NCI-H1694 treated with DMSO at 0.1 percent for 48 hours (cell line): ENCODE measurements around the gene RYK.
"Not testable (repeated sequence)": the region's sequence is repeated elsewhere in the genome, so short reads cannot be mapped to it uniquely, and the experiment has no call there.

Experiments used
- DNase-seq: peaks from one replicate; lab custom pipeline; 2025; lab: John Stamatoyannopoulos, UW

Gene RYK

GRCh38 chr3:134253475-134254226 is 3.0 kb upstream of the RYK start:
- no peak for DNase-seq

GRCh38 chr3:134252766-134253165 is 2.1 kb upstream of the RYK start:
- no peak for DNase-seq

GRCh38 chr3:134251731-134252391 is 1.2 kb upstream of the RYK start:
- DNase-seq = no peak

GRCh38 chr3:134249935-134250716 is 533 bp downstream of the RYK start:
- DNase-seq = no peak

GRCh38 chr3:134249296-134249841 is 1.3 kb downstream of the RYK start:
- DNase-seq = no peak

- DNase-seq = no peak
Measured at GRCh38 chr3:134244921-134245320, 5.7 kb downstream of the RYK start.

GRCh38 chr3:134242649-134243617 is 7.7 kb downstream of the RYK start:
- no peak for DNase-seq

GRCh38 chr3:134239538-134239937 is 11.1 kb downstream of the RYK start:
- DNase-seq = no peak

GRCh38 chr3:134237454-134238145 is 13.1 kb downstream of the RYK start:
- DNase-seq = no peak

GRCh38 chr3:134236505-134237170 is 14.0 kb downstream of the RYK start:
- no peak for DNase-seq

GRCh38 chr3:134235577-134236076 is 15.0 kb downstream of the RYK start:
- DNase-seq = no peak

- no peak for DNase-seq
Measured at GRCh38 chr3:134232951-134233350, 17.7 kb downstream of the RYK start.

GRCh38 chr3:134232151-134232550 is 18.5 kb downstream of the RYK start:
- no peak for DNase-seq

- DNase-seq = no peak
Measured at GRCh38 chr3:134231131-134231530, 19.5 kb downstream of the RYK start.

- no peak for DNase-seq
Measured at GRCh38 chr3:134229038-134229437, 21.6 kb downstream of the RYK start.

- no peak for DNase-seq
Measured at GRCh38 chr3:134228479-134228878, 22.2 kb downstream of the RYK start.

GRCh38 chr3:134228035-134228434 is 22.6 kb downstream of the RYK start:
- DNase-seq = no peak

- DNase-seq = not testable (repeated sequence)
Measured at GRCh38 chr3:134224796-134225156, 25.9 kb downstream of the RYK start.

GRCh38 chr3:134222835-134223234 is 27.8 kb downstream of the RYK start:
- DNase-seq = no peak

GRCh38 chr3:134216851-134217250 is 33.8 kb downstream of the RYK start:
- no peak for DNase-seq
